Measurements from ENCODE around the gene S100A13. TPM values are rescaled to one million over a fixed set of nuclear protein-coding genes. Genes with fewer than 3 reads are reported as not detected.
"Not testable (repeated sequence)": the region's sequence is repeated elsewhere in the genome, so short reads cannot be mapped to it uniquely, and the experiment has no call there.

The S100A13 gene
- total RNA-seq, 4 donors from 2014 or later: 33.8 to 67.8 (median 45.5) TPM

DNA sequence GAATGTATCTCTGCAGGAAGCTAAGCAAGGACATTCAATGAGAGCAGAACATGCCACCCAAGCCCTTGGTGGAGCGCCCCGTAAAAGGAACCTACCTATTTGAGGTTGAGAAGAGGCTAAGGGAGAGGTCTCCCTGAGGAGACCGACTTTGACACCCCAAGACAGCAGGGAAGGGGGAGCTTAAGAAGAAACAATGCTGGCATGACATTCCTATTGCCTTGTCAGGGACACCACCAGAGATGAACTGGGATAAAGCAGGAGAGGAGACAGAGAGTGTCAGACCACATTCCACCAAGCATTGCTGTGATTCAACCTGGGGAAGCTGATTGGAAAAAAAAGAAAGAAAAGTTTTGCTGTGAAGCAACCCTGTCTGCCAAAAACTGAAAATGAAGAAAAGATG, 48.4 kb downstream of the S100A13 start:
- intact Hi-C loops (cut with DNase I; ENCODE audit: low total_unique reads) (loop anchor here (5.0 kb wide), 1 partner anchor 33 kb away; the partner anchor contains the start of gene S100A16), in situ Hi-C loops (cut with MboI; ENCODE audit: low pct_ligation_motif_present in 1 of 4, low pct_unique_long_range_greater_than_20kb in 1 of 4, low sequenced_read_pairs in 3 of 4) (loop anchor here in 2 of 4 donors (10.0 to 25.0 kb wide), 2 partner anchors 86 to 217 kb away; partner anchors contain the start of gene S100A9 (in 1 of the 2))
- DNase-seq: no peak
- 87 to 90% methylated on average over 2 to 3 of the region's 3 CpGs for WGBS, 2 donors (ENCODE audit: low coverage in 1 of 2)
- no peak overlapping the region for H3K4me3 ChIP-seq
- no peaks in the 10 kb centered on the region for H3K27me3 ChIP-seq
- no peaks in the 10 kb centered on the region for H3K9me3 ChIP-seq
- TF ChIP-seq POLR2AphosphoS5 (IDR thresholded peaks at IDR 0.05): no peak
- TF ChIP-seq, protein P1, sequence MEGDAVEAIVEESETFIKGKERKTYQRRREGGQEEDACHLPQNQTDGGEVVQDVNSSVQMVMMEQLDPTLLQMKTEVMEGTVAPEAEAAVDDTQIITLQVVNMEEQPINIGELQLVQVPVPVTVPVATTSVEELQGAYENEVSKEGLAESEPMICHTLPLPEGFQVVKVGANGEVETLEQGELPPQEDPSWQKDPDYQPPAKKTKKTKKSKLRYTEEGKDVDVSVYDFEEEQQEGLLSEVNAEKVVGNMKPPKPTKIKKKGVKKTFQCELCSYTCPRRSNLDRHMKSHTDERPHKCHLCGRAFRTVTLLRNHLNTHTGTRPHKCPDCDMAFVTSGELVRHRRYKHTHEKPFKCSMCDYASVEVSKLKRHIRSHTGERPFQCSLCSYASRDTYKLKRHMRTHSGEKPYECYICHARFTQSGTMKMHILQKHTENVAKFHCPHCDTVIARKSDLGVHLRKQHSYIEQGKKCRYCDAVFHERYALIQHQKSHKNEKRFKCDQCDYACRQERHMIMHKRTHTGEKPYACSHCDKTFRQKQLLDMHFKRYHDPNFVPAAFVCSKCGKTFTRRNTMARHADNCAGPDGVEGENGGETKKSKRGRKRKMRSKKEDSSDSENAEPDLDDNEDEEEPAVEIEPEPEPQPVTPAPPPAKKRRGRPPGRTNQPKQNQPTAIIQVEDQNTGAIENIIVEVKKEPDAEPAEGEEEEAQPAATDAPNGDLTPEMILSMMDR (IDR thresholded peaks at IDR 0.05): no peak
- TF ChIP-seq POLR2A (IDR thresholded peaks at IDR 0.05): no peak
- TF ChIP-seq EP300 (IDR thresholded peaks at IDR 0.05; ENCODE audit: low read depth): no peak
- H3K4me1 ChIP-seq: peaks cover 0 to 13% (median 8%) of the 10 kb centered on the region in 4 donors
- H3K36me3 ChIP-seq: no peaks in the 10 kb centered on the region
- no peak overlapping the region for H3K27ac ChIP-seq

DNA sequence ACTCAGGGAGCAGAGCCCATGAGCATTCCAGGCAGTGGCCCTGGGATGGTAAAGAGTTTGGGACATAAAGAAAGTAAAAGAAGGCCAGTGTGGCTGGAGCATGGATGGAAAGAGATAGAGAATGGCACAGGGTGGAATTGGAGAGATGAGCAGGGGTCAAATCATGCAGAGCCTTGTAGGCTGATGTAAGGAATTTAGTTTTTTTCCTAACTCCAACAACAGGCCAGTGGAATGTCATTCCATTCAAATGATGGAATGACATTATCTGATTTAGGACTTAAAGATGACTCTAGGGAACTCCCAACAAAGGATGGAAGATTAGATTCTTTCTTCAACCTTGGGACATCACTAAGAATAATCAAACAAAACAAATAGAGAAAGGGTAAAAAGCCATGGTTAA, 48.8 kb downstream of the S100A13 start:
- Histone ChIP-seq H3K27ac (no peak overlapping the region), H3K9me3 (no peaks in the 10 kb centered on the region), H3K4me3 (no peak overlapping the region), H3K4me1 (peaks cover 0 to 15% (median 8%) of the 10 kb centered on the region in 4 donors), H3K36me3 (no peaks in the 10 kb centered on the region), H3K27me3 (no peaks in the 10 kb centered on the region)
- in situ Hi-C loops (cut with MboI; ENCODE audit: low pct_ligation_motif_present in 1 of 4, low pct_unique_long_range_greater_than_20kb in 1 of 4, low sequenced_read_pairs in 3 of 4) (loop anchor here in 2 of 4 donors (10.0 to 25.0 kb wide), 2 partner anchors 86 to 216 kb away; partner anchors contain the start of gene S100A9 (in 1 of the 2)), intact Hi-C loops (cut with DNase I; ENCODE audit: low total_unique reads) (loop anchor here (5.0 kb wide), 1 partner anchor 34 kb away; the partner anchor contains the start of gene S100A16)
- TF ChIP-seq EP300 (IDR thresholded peaks at IDR 0.05; ENCODE audit: low read depth) (no peak), POLR2A (IDR thresholded peaks at IDR 0.05) (no peak), POLR2AphosphoS5 (IDR thresholded peaks at IDR 0.05) (no peak)
- TF ChIP-seq, protein P1 (IDR thresholded peaks at IDR 0.05): no peak
- DNase-seq: no peak

DNA sequence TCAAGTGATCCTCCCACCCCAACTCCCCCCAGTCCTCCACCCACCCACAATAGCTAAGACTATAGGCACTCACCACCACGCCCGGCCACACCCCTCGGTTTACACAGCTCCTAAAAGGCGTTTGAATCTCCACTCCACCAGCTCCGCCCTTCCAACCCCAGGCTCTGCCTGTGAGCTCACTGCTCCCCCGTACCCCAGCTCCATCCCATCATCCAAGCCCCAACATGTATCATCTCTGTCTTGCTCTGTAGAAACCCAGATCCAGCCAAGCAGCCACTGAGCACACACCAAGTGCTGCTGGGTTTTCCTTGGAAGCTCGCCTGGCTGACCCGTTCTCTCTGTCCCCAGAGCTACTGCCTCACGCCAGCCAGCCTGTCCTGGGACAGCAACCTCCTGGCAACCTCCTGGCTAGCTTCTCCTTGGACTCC, 49.7 kb downstream of the S100A13 start:
- TF ChIP-seq, protein P1 (IDR thresholded peaks at IDR 0.05): no peak
- no peak for TF ChIP-seq POLR2A (IDR thresholded peaks at IDR 0.05)
- TF ChIP-seq POLR2AphosphoS5 (IDR thresholded peaks at IDR 0.05): no peak
- TF ChIP-seq EP300 (IDR thresholded peaks at IDR 0.05; ENCODE audit: low read depth): no peak
- 42 to 48% methylated on average over 3 to 9 of the region's 9 CpGs for WGBS, 2 donors (ENCODE audit: low coverage in 1 of 2)
- Histone ChIP-seq H3K4me3 (no peak overlapping the region), H3K27me3 (no peaks in the 10 kb centered on the region), H3K4me1 (peaks cover 5 to 24% (median 9%) of the 10 kb centered on the region in 4 donors), H3K36me3 (no peaks in the 10 kb centered on the region), H3K27ac (no peak overlapping the region), H3K9me3 (no peaks in the 10 kb centered on the region)
- in situ Hi-C loops (cut with MboI; ENCODE audit: low pct_ligation_motif_present in 1 of 4, low pct_unique_long_range_greater_than_20kb in 1 of 4, low sequenced_read_pairs in 3 of 4): loop anchor here in 2 of 4 donors (10.0 to 25.0 kb wide), 2 partner anchors 87 to 215 kb away; partner anchors contain the start of gene S100A9 (in 1 of the 2)
- DNase-seq: peak; percentile 63
- intact Hi-C loops (cut with DNase I; ENCODE audit: low total_unique reads): loop anchor here (5.0 kb wide), 1 partner anchor 35 kb away; the partner anchor contains the start of gene S100A16

DNA sequence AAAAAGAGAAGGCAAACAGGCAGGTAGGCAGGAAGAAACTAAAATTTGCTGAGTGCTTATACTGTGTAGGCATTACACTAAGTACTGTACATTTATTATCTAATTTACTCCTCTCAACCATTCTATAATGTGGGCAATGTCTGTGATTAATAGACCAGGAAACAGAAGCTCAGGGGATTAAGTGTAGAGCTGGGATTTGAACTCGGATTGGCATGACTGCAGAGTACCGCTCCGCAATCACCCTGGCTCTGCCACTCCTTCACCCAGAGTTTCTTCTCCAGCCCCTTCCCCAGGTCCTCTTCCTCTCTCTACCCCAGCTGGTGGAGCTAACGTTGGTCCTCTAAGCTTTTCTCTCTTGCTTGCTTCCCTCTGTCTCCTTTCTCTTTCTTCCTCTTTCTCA, 50.2 kb downstream of the S100A13 start:
- no peak for DNase-seq
- TF ChIP-seq EP300 (IDR thresholded peaks at IDR 0.05; ENCODE audit: low read depth) (no peak), POLR2A (IDR thresholded peaks at IDR 0.05) (no peak), POLR2AphosphoS5 (IDR thresholded peaks at IDR 0.05) (no peak)
- TF ChIP-seq, protein P1 (IDR thresholded peaks at IDR 0.05): no peak
- Histone ChIP-seq H3K4me3 (no peak overlapping the region), H3K27me3 (no peaks in the 10 kb centered on the region), H3K27ac (no peak overlapping the region), H3K36me3 (no peaks in the 10 kb centered on the region), H3K4me1 (peaks cover 8 to 29% (median 11%) of the 10 kb centered on the region in 4 donors), H3K9me3 (no peaks in the 10 kb centered on the region)
- 51% methylated on average over 4 of the region's 4 CpGs; no CpG with 5 or more reads in 1 of the 2 donors for WGBS, 2 donors (ENCODE audit: low coverage in 1 of 2)
- in situ Hi-C loops (cut with MboI; ENCODE audit: low pct_ligation_motif_present in 1 of 4, low pct_unique_long_range_greater_than_20kb in 1 of 4, low sequenced_read_pairs in 3 of 4) (loop anchor here in 2 of 4 donors (10.0 to 25.0 kb wide), 2 partner anchors 88 to 215 kb away; partner anchors contain the start of gene S100A9 (in 1 of the 2)), intact Hi-C loops (cut with DNase I; ENCODE audit: low total_unique reads) (loop anchor here (5.0 kb wide), 1 partner anchor 35 kb away; the partner anchor contains the start of gene S100A16)

DNA sequence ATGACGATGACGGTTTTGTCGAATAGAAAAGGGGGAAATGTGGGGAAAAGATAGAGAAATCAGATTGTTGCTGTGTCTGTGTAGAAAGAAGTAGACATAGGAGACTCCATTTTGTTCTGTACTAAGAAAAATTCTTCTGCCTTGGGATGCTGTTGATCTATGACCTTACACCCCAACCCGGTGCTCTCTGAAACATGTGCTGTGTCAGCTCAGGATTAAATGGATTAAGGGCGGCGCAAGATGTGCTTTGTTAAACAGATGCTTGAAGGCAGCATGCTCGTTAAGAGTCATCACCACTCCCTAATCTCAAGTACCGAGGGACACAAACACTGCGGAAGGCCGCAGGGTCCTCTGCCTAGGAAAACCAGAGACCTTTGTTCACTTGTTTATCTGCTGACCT, 51.8 kb downstream of the S100A13 start:
- 87% methylated on average over 10 of the region's 10 CpGs; no CpG with 5 or more reads in 1 of the 2 donors for WGBS, 2 donors (ENCODE audit: low coverage in 1 of 2)
- intact Hi-C loops (cut with DNase I; ENCODE audit: low total_unique reads): loop anchor here (5.0 kb wide), 1 partner anchor 37 kb away; the partner anchor contains the start of gene S100A16

DNA sequence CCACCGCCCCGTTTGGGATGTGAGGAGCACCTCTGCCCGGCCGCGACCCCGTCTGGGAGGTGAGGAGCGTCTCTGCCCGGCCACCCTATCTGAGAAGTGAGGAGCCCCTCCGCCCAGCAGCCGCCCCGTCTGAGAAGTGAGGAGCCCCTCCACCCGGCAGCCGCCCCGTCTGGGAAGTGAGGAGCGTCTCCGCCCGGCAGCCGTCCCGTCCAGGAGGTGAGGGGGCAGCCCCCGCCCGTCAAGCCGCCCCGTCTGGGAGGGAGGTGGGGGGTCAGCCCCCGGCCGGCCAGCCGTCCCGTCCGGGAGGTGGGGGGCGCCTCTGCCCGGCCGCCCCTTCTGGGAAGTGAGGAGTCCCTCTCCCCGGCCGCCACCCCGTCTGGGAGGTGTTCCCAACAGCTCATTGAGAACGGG, 52.2 kb downstream of the S100A13 start:
- intact Hi-C loops (cut with DNase I; ENCODE audit: low total_unique reads) (loop anchor here (5.0 kb wide), 1 partner anchor 37 kb away; the partner anchor contains the start of gene S100A16), in situ Hi-C loops (cut with MboI; ENCODE audit: low pct_ligation_motif_present in 1 of 4, low pct_unique_long_range_greater_than_20kb in 1 of 4, low sequenced_read_pairs in 3 of 4) (loop anchor here in 2 of 4 donors (10.0 to 25.0 kb wide), 2 partner anchors 90 to 213 kb away; partner anchors contain the start of gene S100A9 (in 1 of the 2))
- WGBS, 2 donors (ENCODE audit: low coverage in 1 of 2): 97% methylated on average over 14 of the region's 35 CpGs; no CpG with 5 or more reads in 1 of the 2 donors
- H3K4me3 ChIP-seq, H3K27ac ChIP-seq, H3K36me3 ChIP-seq, H3K27me3 ChIP-seq, DNase-seq, H3K9me3 ChIP-seq: not testable (repeated sequence)
- peaks cover 8 to 30% (median 11%) of the 10 kb centered on the region in 4 donors for H3K4me1 ChIP-seq

More for the DNA sequence above, 51.8 kb downstream of the S100A13 start:
- H3K9me3 ChIP-seq, DNase-seq, H3K36me3 ChIP-seq, H3K4me3 ChIP-seq, H3K27ac ChIP-seq, H3K27me3 ChIP-seq: not testable (repeated sequence)
- H3K4me1 ChIP-seq: peaks cover 8 to 30% (median 11%) of the 10 kb centered on the region in 4 donors
- in situ Hi-C loops (cut with MboI; ENCODE audit: low pct_ligation_motif_present in 1 of 4, low pct_unique_long_range_greater_than_20kb in 1 of 4, low sequenced_read_pairs in 3 of 4): loop anchor here in 2 of 4 donors (10.0 to 25.0 kb wide), 2 partner anchors 89 to 213 kb away; partner anchors contain the start of gene S100A9 (in 1 of the 2)
